ENCODE measurements around the gene VPS51.
A peak's percentile ranks its signal among the peaks of the same experiment; 100 is the strongest.

Gene VPS51

GRCh38 chr11:65132988-65133700, 37.1 kb downstream of the VPS51 start:
- peak; percentile 62 for DNase-seq (ENCODE audit: low read depth)
- peak overlapping the region; percentile 86 for H3K4me3 ChIP-seq (ENCODE audit: low read depth, low read length)
- no peak for TF ChIP-seq MYC (IDR thresholded peaks at IDR 0.05; ENCODE audit: low read depth, low read length)
- TF ChIP-seq MAX (IDR thresholded peaks at IDR 0.05; ENCODE audit: low read depth, low read length), result no peak
- no peak for TF ChIP-seq CTCF (IDR thresholded peaks at IDR 0.05; ENCODE audit: low read depth, low read length)
- TF ChIP-seq POLR2A (IDR thresholded peaks at IDR 0.05; ENCODE audit: extremely low read depth, insufficient read length), result no peak

- no peak for DNase-seq (ENCODE audit: low read depth)
- peak overlapping the region; percentile 86 for H3K4me3 ChIP-seq (ENCODE audit: low read depth, low read length)
- TF ChIP-seq CTCF (IDR thresholded peaks at IDR 0.05; ENCODE audit: low read depth, low read length) (no peak), MYC (IDR thresholded peaks at IDR 0.05; ENCODE audit: low read depth, low read length) (no peak), MAX (IDR thresholded peaks at IDR 0.05; ENCODE audit: low read depth, low read length) (no peak), POLR2A (IDR thresholded peaks at IDR 0.05; ENCODE audit: extremely low read depth, insufficient read length) (no peak)
Measured at GRCh38 chr11:65133724-65134123, 37.7 kb downstream of the VPS51 start.

GRCh38 chr11:65134240-65134951, 38.4 kb downstream of the VPS51 start, which contains the start of gene SYVN1:
Gene SYVN1 (minus strand): TSS chr11:65134519. CDS start chr11:65133601, 918 bp downstream.
- TF ChIP-seq MYC (IDR thresholded peaks at IDR 0.05; ENCODE audit: low read depth, low read length) (peak; percentile 79), MAX (IDR thresholded peaks at IDR 0.05; ENCODE audit: low read depth, low read length) (peak; percentile 59), POLR2A (IDR thresholded peaks at IDR 0.05; ENCODE audit: extremely low read depth, insufficient read length) (peak; percentile 86), CTCF (IDR thresholded peaks at IDR 0.05; ENCODE audit: low read depth, low read length) (no peak)
- peak within 1 kb of the TSS; percentile 86 for H3K4me3 ChIP-seq (ENCODE audit: low read depth, low read length)
- DNase-seq (ENCODE audit: low read depth), result peak; percentile 92

GRCh38 chr11:65134952-65135632, 39.1 kb downstream of the VPS51 start:
- TF ChIP-seq POLR2A (IDR thresholded peaks at IDR 0.05; ENCODE audit: extremely low read depth, insufficient read length), result peak; percentile 80
- TF ChIP-seq MAX (IDR thresholded peaks at IDR 0.05; ENCODE audit: low read depth, low read length), result peak; percentile 62; the same call in 1 of the 2 replicates
- peak; percentile 19; the same call in 1 of the 2 replicates for TF ChIP-seq MYC (IDR thresholded peaks at IDR 0.05; ENCODE audit: low read depth, low read length)
- no peak for TF ChIP-seq CTCF (IDR thresholded peaks at IDR 0.05; ENCODE audit: low read depth, low read length)

GRCh38 chr11:65135633-65136145, 39.7 kb downstream of the VPS51 start:
- H3K4me3 ChIP-seq (ENCODE audit: low read depth, low read length), result peak overlapping the region; percentile 86
- no peak for DNase-seq (ENCODE audit: low read depth)
- TF ChIP-seq POLR2A (IDR thresholded peaks at IDR 0.05; ENCODE audit: extremely low read depth, insufficient read length) (no peak), MYC (IDR thresholded peaks at IDR 0.05; ENCODE audit: low read depth, low read length) (no peak), MAX (IDR thresholded peaks at IDR 0.05; ENCODE audit: low read depth, low read length) (no peak), CTCF (IDR thresholded peaks at IDR 0.05; ENCODE audit: low read depth, low read length) (no peak)

More at GRCh38 chr11:65134952-65135632, 39.1 kb downstream of the VPS51 start:
- DNase-seq (ENCODE audit: low read depth), result peak; percentile 97
- peak overlapping the region; percentile 86 for H3K4me3 ChIP-seq (ENCODE audit: low read depth, low read length)

Data from NB4 (cell line).